GM23248 (cell line): Measurements from ENCODE around the gene ZC3H12C. TPM values are rescaled to one million over a fixed set of nuclear protein-coding genes. Genes with fewer than 3 reads are reported as not detected.

Experiments used
- DNase-seq: peaks from one replicate; pipeline ENCODE4 v3.0.0-alpha.2; 2015
- H2AFZ ChIP-seq: fragments of 200-600 bp; sonication (generic); 2 replicates; pipeline ENCODE4 v1.6.1; 2016; ENCODE audit warnings: antibody characterized with exemption
- H3F3A ChIP-seq: fragments of 200-600 bp; sonication (generic); 2 replicates; pipeline ENCODE4 v1.6.1; 2016; ENCODE audit warnings: mild to moderate bottlenecking, antibody characterized with exemption, mixed run types; ENCODE audit not compliant: insufficient read depth
- H3K27ac ChIP-seq: fragments of 200-600 bp; sonication (generic); 2 replicates; pipeline ENCODE4 v1.5.1; 2016; ENCODE audit warnings: mild to moderate bottlenecking
- H3K27me3 ChIP-seq: fragments of 200-600 bp; sonication (generic); replicated peaks from 2 replicates; pipeline ENCODE4 v1.6.1; 2016; ENCODE audit warnings: mild to moderate bottlenecking; ENCODE audit not compliant: insufficient read depth
- H3K36me3 ChIP-seq: fragments of 200-600 bp; sonication (generic); 2 replicates; pipeline ENCODE4 v1.6.1; 2016; ENCODE audit warnings: low read depth, mild to moderate bottlenecking
- H3K4me1 ChIP-seq: fragments of 200-600 bp; sonication (generic); 2 replicates; pipeline ENCODE4 v1.6.1; 2016; ENCODE audit warnings: mild to moderate bottlenecking; ENCODE audit not compliant: insufficient read depth
- H3K4me2 ChIP-seq: fragments of 200-600 bp; sonication (generic); one replicate; pipeline ENCODE4 v1.6.1; 2016; ENCODE audit warnings: mild to moderate bottlenecking; ENCODE audit not compliant: unreplicated experiment
- H3K4me3 ChIP-seq: fragments of 200-600 bp; sonication (generic); 2 replicates; pipeline ENCODE4 v1.5.1; 2016; ENCODE audit warnings: mild to moderate bottlenecking
- H3K79me2 ChIP-seq: fragments of 200-600 bp; sonication (generic); 2 replicates; pipeline ENCODE4 v1.6.1; 2016; ENCODE audit warnings: mild to moderate bottlenecking; ENCODE audit not compliant: insufficient read depth
- H3K9ac ChIP-seq: fragments of 200-600 bp; sonication (generic); 2 replicates; pipeline ENCODE4 v1.6.1; 2016; ENCODE audit warnings: mild to moderate bottlenecking
- H3K9me2 ChIP-seq: fragments of 200-600 bp; sonication (generic); 2 replicates; pipeline ENCODE4 v1.6.1; 2016; ENCODE audit warnings: mixed run types, mild to moderate bottlenecking, moderate library complexity; ENCODE audit not compliant: insufficient read depth
- H3K9me3 ChIP-seq: fragments of 200-600 bp; sonication (generic); one replicate; pipeline ENCODE4 v1.6.1; 2017; ENCODE audit warnings: low read depth
- H4K20me1 ChIP-seq: fragments of 200-600 bp; sonication (generic); 2 replicates; pipeline ENCODE4 v1.6.0; 2016; ENCODE audit not compliant: insufficient read depth
- EZH2 ChIP-seq: fragments of 200-600 bp; sonication (generic); IDR thresholded peaks from 2 replicates; pipeline ENCODE4 v1.6.1; 2018; ENCODE audit warnings: antibody characterized with exemption, mild to moderate bottlenecking; ENCODE audit not compliant: insufficient read depth, poor library complexity, severe bottlenecking
- EZH2phosphoT487 ChIP-seq: fragments of 200-600 bp; sonication (generic); IDR thresholded peaks from 2 replicates; pipeline ENCODE4 v1.6.1; 2018; ENCODE audit warnings: antibody characterized with exemption, moderate library complexity, mild to moderate bottlenecking, low read depth; ENCODE audit not compliant: insufficient read depth
- WGBS, 2 experiments: methylation state at CpG; one replicate each; pipeline ENCODE4 v1.1.6; 2015 to 2017; ENCODE audit warnings: low lambda C conversion rate in 2 of 2, low coverage in 1 of 2; ENCODE audit errors: missing lambda C conversion rate in 2 of 2; 5-methylcytosine and 5-hydroxymethylcytosine counted together
- in situ Hi-C: fragments of 300-500 bp; cut with MboI; formaldehyde crosslinking; loops from 2 replicates; pipeline ENCODE4 v1.15.0; 2020
- polyA plus RNA-seq: library from polyadenylated mRNA; unstranded; fragments of >200 nt; fragmentation: Nextera tagmentation; extraction: Ambion mirVana; gene quantifications from 2 replicates; pipeline ENCODE4 v1.2.1, GENCODE V29; 2016
- total RNA-seq: library from RNA; depleted of rRNA; stranded (reverse); fragments of >200 nt; shearing (Covaris generic); gene quantifications from 2 replicates; pipeline ENCODE4 v1.2.3, GENCODE V29; 2014

ZC3H12C gene
- total and polyA plus RNA-seq, 2 experiments from 2014 or later = 1.4 to 5.3 TPM

GRCh38 chr11:110098645-110099044, 5.5 kb downstream of the ZC3H12C start:
- WGBS, 2 experiments = 88 to 100% methylated on average over 1 of the region's 1 CpG
- in situ Hi-C loops = no loop called here

GRCh38 chr11:110100476-110101240, 7.5 kb downstream of the ZC3H12C start:
- 98 to 99% methylated on average over 7 of the region's 7 CpGs for WGBS, 2 experiments

More at GRCh38 chr11:110098645-110099044, 5.5 kb downstream of the ZC3H12C start:
- Histone ChIP-seq H3K4me1 (peaks cover 17% of the 10 kb centered on the region), H3K36me3 (0 out of 2 replicates have a peak, but pooled peaks cover 5% of the 10 kb centered on the region), H3K4me3 (no peak overlapping the region), H4K20me1 (no peaks in the 10 kb centered on the region), H3F3A (peaks cover 13% of the 10 kb centered on the region), H3K27me3 (no peaks in the 10 kb centered on the region), H3K27ac (no peak overlapping the region), H3K9me2 (no peaks in the 10 kb centered on the region), H3K9me3 (no peaks in the 10 kb centered on the region), H3K4me2 (no peak overlapping the region), H3K79me2 (peaks cover 94% of the 10 kb centered on the region), H3K9ac (no peak overlapping the region), H2AFZ (no peak overlapping the region)
- DNase-seq = no peak
- TF ChIP-seq EZH2phosphoT487 (no peak), EZH2 (no peak)

GRCh38 chr11:110106713-110107274, 13.6 kb downstream of the ZC3H12C start:
- TF ChIP-seq EZH2phosphoT487 (no peak), EZH2 (no peak)
- Histone ChIP-seq H2AFZ (no peak overlapping the region), H3K4me1 (no peaks in the 10 kb centered on the region), H3F3A (no peaks in the 10 kb centered on the region), H4K20me1 (no peaks in the 10 kb centered on the region), H3K4me2 (no peak overlapping the region), H3K79me2 (peaks cover 96% of the 10 kb centered on the region), H3K36me3 (no peaks in the 10 kb centered on the region), H3K27me3 (no peaks in the 10 kb centered on the region), H3K9me2 (no peaks in the 10 kb centered on the region), H3K27ac (no peak overlapping the region), H3K9ac (no peak overlapping the region), H3K9me3 (no peaks in the 10 kb centered on the region), H3K4me3 (no peak overlapping the region)
- WGBS, 2 experiments = 96 to 98% methylated on average over 2 of the region's 2 CpGs
- in situ Hi-C loops = no loop called here
- DNase-seq = no peak

More at GRCh38 chr11:110100476-110101240, 7.5 kb downstream of the ZC3H12C start:
- no peak overlapping the region for H2AFZ ChIP-seq
- no peaks in the 10 kb centered on the region for H3F3A ChIP-seq
- TF ChIP-seq EZH2phosphoT487 = no peak
- TF ChIP-seq EZH2 = no peak
- H3K4me1 ChIP-seq = no peaks in the 10 kb centered on the region; the same call in 1 of the 2 replicates
- H3K4me2 ChIP-seq = no peak overlapping the region
- no peaks in the 10 kb centered on the region for H3K27me3 ChIP-seq
- H3K9me3 ChIP-seq = no peaks in the 10 kb centered on the region
- 0 out of 2 replicates have a peak, but pooled peaks cover 5% of the 10 kb centered on the region for H3K36me3 ChIP-seq
- H3K9me2 ChIP-seq = no peaks in the 10 kb centered on the region
- no peak for DNase-seq
- no peaks in the 10 kb centered on the region for H4K20me1 ChIP-seq
- in situ Hi-C loops = no loop called here
- no peak overlapping the region for H3K4me3 ChIP-seq
- H3K79me2 ChIP-seq = peaks cover 99% of the 10 kb centered on the region
- H3K27ac ChIP-seq = no peak overlapping the region
- no peak overlapping the region for H3K9ac ChIP-seq

GRCh38 chr11:110110854-110111253, 17.7 kb downstream of the ZC3H12C start:
- Histone ChIP-seq H3K9me2 (no peaks in the 10 kb centered on the region; the same call in 1 of the 2 replicates), H3K4me2 (no peak overlapping the region), H2AFZ (no peak overlapping the region), H3F3A (no peaks in the 10 kb centered on the region), H3K4me3 (no peak overlapping the region), H3K4me1 (no peaks in the 10 kb centered on the region), H3K9ac (no peak overlapping the region), H3K9me3 (no peaks in the 10 kb centered on the region), H3K27ac (no peak overlapping the region), H3K79me2 (peaks cover 98% of the 10 kb centered on the region), H3K27me3 (no peaks in the 10 kb centered on the region), H3K36me3 (no peaks in the 10 kb centered on the region), H4K20me1 (no peaks in the 10 kb centered on the region)
- in situ Hi-C loops = no loop called here
- TF ChIP-seq EZH2phosphoT487 = no peak
- TF ChIP-seq EZH2 = no peak
- 100% methylated on average over 4 of the region's 4 CpGs for WGBS, 2 experiments
- no peak for DNase-seq
